ENCODE measurements around the gene GCC2. TPM values are rescaled to one million over a fixed set of nuclear protein-coding genes. Genes with fewer than 3 reads are reported as not detected.

Gene GCC2
- total and polyA plus RNA-seq, 2 of the 13 experiments (the other 11 are each of a cell fraction or from before 2014, with no cell fraction given), result 17.6 to 22.5 TPM

DNA sequence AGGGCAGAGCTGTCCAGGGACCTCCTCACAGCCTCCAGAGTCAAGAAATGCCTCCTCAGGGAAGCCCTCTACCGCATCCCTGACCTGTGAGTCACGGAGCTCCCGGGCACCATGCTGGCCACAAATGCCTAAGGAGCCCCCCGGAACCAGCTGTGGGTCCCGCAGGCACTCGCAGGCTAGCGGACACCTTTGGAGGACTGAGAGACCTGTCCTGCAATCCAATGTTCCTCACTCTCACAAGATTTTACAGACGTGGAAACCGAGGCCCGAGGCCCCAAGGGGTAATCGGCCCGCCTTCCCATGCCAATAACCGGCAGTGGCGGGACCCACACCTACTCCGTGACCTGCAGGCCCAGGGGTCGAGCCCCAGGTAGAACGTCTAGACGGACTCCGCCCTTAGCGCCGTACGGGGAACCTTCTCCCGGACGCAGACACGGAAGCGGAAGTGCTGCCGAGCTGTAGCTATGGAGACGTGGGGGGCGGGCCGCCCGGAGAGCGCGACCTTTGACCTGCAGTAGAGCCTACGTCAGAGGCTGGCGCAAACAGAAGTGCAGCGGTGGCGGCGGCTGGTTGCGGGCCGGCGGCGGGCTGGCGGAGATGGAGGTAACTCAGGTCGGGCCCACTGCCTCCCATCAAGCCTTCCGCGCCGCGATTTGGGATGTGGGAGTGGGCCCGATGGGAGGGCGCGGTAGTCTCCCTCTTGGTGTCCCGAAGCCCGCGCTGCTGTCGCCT, at the start of gene GCC2 (continued):
- TF ChIP-seq, protein P1, sequence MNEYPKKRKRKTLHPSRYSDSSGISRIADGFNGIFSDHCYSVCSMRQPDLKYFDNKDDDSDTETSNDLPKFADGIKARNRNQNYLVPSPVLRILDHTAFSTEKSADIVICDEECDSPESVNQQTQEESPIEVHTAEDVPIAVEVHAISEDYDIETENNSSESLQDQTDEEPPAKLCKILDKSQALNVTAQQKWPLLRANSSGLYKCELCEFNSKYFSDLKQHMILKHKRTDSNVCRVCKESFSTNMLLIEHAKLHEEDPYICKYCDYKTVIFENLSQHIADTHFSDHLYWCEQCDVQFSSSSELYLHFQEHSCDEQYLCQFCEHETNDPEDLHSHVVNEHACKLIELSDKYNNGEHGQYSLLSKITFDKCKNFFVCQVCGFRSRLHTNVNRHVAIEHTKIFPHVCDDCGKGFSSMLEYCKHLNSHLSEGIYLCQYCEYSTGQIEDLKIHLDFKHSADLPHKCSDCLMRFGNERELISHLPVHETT (CRISPR knock-in tag; conservative IDR thresholded peaks at IDR 0.05), result peak; percentile 64; the same call in 1 of the 2 replicates
- TF ChIP-seq EED (CRISPR knock-in tag; IDR thresholded peaks at IDR 0.05), result no peak
- no peak for TF ChIP-seq MLLT10 (CRISPR knock-in tag; IDR thresholded peaks at IDR 0.05)
- TF ChIP-seq, protein P2, sequence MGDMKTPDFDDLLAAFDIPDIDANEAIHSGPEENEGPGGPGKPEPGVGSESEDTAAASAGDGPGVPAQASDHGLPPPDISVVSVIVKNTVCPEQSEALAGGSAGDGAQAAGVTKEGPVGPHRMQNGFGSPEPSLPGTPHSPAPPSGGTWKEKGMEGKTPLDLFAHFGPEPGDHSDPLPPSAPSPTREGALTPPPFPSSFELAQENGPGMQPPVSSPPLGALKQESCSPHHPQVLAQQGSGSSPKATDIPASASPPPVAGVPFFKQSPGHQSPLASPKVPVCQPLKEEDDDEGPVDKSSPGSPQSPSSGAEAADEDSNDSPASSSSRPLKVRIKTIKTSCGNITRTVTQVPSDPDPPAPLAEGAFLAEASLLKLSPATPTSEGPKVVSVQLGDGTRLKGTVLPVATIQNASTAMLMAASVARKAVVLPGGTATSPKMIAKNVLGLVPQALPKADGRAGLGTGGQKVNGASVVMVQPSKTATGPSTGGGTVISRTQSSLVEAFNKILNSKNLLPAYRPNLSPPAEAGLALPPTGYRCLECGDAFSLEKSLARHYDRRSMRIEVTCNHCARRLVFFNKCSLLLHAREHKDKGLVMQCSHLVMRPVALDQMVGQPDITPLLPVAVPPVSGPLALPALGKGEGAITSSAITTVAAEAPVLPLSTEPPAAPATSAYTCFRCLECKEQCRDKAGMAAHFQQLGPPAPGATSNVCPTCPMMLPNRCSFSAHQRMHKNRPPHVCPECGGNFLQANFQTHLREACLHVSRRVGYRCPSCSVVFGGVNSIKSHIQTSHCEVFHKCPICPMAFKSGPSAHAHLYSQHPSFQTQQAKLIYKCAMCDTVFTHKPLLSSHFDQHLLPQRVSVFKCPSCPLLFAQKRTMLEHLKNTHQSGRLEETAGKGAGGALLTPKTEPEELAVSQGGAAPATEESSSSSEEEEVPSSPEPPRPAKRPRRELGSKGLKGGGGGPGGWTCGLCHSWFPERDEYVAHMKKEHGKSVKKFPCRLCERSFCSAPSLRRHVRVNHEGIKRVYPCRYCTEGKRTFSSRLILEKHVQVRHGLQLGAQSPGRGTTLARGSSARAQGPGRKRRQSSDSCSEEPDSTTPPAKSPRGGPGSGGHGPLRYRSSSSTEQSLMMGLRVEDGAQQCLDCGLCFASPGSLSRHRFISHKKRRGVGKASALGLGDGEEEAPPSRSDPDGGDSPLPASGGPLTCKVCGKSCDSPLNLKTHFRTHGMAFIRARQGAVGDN (CRISPR knock-in tag; IDR thresholded peaks at IDR 0.05), result peak; percentile 97
- TF ChIP-seq SP5 (CRISPR knock-in tag; IDR thresholded peaks at IDR 0.05; ENCODE audit: borderline replicate concordance, low read depth), result peak; percentile 96
- TF ChIP-seq GABPB1 (CRISPR knock-in tag; IDR thresholded peaks at IDR 0.05), result peak; percentile 98
- TF ChIP-seq, protein P3, sequence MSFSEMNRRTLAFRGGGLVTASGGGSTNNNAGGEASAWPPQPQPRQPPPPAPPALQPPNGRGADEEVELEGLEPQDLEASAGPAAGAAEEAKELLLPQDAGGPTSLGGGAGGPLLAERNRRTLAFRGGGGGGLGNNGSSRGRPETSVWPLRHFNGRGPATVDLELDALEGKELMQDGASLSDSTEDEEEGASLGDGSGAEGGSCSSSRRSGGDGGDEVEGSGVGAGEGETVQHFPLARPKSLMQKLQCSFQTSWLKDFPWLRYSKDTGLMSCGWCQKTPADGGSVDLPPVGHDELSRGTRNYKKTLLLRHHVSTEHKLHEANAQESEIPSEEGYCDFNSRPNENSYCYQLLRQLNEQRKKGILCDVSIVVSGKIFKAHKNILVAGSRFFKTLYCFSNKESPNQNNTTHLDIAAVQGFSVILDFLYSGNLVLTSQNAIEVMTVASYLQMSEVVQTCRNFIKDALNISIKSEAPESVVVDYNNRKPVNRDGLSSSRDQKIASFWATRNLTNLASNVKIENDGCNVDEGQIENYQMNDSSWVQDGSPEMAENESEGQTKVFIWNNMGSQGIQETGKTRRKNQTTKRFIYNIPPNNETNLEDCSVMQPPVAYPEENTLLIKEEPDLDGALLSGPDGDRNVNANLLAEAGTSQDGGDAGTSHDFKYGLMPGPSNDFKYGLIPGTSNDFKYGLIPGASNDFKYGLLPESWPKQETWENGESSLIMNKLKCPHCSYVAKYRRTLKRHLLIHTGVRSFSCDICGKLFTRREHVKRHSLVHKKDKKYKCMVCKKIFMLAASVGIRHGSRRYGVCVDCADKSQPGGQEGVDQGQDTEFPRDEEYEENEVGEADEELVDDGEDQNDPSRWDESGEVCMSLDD (CRISPR knock-in tag; IDR thresholded peaks at IDR 0.05; ENCODE audit: borderline replicate concordance), result peak; percentile 73; the same call in 1 of the 2 replicates
- TF ChIP-seq SOX5 (CRISPR knock-in tag; IDR thresholded peaks at IDR 0.05; ENCODE audit: borderline replicate concordance), result 0 out of 2 replicates have a peak, but pooled peaks have one; percentile 49
- 0 out of 2 replicates have a peak, but pooled peaks have one; percentile 39 for TF ChIP-seq MZF1 (CRISPR knock-in tag; IDR thresholded peaks at IDR 0.05; ENCODE audit: borderline replicate concordance)
- TF ChIP-seq FOXJ3 (CRISPR knock-in tag; IDR thresholded peaks at IDR 0.05; ENCODE audit: borderline replicate concordance), result peak; percentile 55; the same call in 1 of the 2 replicates
- TF ChIP-seq ZNF776 (CRISPR knock-in tag; IDR thresholded peaks at IDR 0.05), result peak; percentile 59; the same call in 1 of the 2 replicates
- TF ChIP-seq KLF6 (CRISPR knock-in tag; IDR thresholded peaks at IDR 0.05), result peak; percentile 93; the same call in 1 of the 2 replicates
- TF ChIP-seq RFXAP (CRISPR knock-in tag; IDR thresholded peaks at IDR 0.05; ENCODE audit: borderline replicate concordance), result no peak; the same call in 1 of the 2 replicates
- TF ChIP-seq ZNF781 (CRISPR knock-in tag; IDR thresholded peaks at IDR 0.05; ENCODE audit: borderline replicate concordance, not compliant biosample characterization), result peak; percentile 67
- no peak for TF ChIP-seq ZBTB8A (CRISPR knock-in tag; IDR thresholded peaks at IDR 0.05; ENCODE audit: borderline replicate concordance, low read depth)
- TF ChIP-seq ZNF230 (CRISPR knock-in tag; IDR thresholded peaks at IDR 0.05), result peak; percentile 86; the same call in 1 of the 2 replicates
- TF ChIP-seq TEAD3 (CRISPR knock-in tag; optimal IDR thresholded peaks at IDR 0.05; ENCODE audit: borderline replicate concordance), result peak; percentile 64
- TF ChIP-seq, protein P4, sequence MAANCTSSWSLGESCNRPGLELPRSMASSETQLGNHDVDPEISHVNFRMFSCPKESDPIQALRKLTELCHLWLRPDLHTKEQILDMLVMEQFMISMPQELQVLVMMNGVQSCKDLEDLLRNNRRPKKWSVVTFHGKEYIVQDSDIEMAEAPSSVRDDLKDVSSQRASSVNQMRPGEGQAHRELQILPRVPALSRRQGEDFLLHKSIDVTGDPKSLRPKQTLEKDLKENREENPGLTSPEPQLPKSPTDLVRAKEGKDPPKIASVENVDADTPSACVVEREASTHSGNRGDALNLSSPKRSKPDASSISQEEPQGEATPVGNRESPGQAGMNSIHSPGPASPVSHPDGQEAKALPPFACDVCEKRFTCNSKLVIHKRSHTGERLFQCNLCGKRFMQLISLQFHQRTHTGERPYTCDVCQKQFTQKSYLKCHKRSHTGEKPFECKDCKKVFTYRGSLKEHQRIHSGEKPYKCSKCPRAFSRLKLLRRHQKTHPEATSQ (CRISPR knock-in tag; IDR thresholded peaks at IDR 0.05; ENCODE audit: borderline replicate concordance), result peak; percentile 63; the same call in 1 of the 2 replicates
